RWPE1 (cell line): ENCODE results near the gene PSMD2.
A peak's percentile ranks its signal among the peaks of the same experiment; 100 is the strongest.

Source experiments
- CTCF ChIA-PET: fragments of 350-600 bp; sonication (Branson Sonifier 250); formaldehyde crosslinking; extraction: SDS; loops from one replicate; lab custom pipeline; 2021; lab: Yijun Ruan, JAX
- POLR2A ChIA-PET: fragments of 400-600 bp; formaldehyde crosslinking; extraction: SDS; loops from one replicate; lab custom pipeline; 2020; ENCODE audit warnings: antibody characterized with exemption; ENCODE audit not compliant: low non-redundant PET; lab: Yijun Ruan, JAX
- DNase-seq: peaks from one replicate; pipeline ENCODE4 v3.0.0; 2012; ENCODE audit warnings: low spot score
- H3K27ac ChIP-seq: fragments of 450-650 bp; 2 replicates; pipeline ENCODE4 v1.5.1; 2017
- TF ChIP-seq, protein P1 (sequence below): fragments of 450-650 bp; conservative IDR thresholded peaks from 2 replicates; pipeline ENCODE4 v1.5.1; 2017; ENCODE audit warnings: low read depth, mild to moderate bottlenecking

PSMD2 gene

DNA sequence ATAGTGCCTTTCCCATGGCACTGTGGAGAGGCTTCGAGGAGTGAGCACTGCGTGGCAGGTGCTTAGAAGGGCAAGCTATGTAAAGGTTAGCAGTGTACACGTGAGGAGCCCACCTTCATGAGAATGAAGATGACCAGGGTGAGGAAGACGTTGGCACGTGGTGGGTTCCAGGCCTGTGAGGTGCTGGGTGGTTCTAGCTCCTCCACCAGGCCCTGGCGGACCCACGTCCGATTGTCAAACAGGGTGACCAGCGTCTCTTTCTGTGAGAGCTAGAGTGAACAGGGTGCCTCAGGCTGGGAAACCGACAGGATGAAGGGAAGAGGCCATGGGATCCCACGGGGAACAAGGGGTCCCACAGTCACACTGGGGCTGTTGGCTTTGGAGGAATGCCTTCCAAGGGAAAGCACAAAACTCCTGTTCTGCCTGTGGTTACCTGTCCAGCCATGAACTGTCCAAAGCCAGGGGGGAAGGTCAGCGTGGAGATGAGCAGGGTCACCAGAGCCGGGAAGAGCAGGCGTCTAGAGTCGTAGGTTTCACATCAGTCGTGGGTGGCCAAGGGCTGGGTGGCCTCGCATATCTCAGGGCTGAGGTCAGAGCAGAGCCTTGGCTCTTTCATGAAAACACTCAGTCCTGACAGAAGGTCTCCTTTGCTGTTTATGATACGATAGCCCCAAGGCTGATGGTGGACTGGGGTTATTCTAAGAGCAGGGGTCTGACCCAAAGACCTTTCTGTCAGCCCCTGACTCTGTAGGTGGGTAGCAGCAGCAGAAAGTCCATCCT, 56.4 kb downstream of the PSMD2 start:
- POLR2A ChIA-PET, result no interaction called here
- CTCF ChIA-PET, result interaction anchor here (0.6 to 1.2 kb wide), 5 partner anchors 10 to 22 kb away, joined by 3 to 4 read pairs (median 3); partner anchors contain the start of gene FAM131A
- H3K27ac ChIP-seq, result peak overlapping the region; percentile 19; the same call in 1 of the 2 replicates
- TF ChIP-seq, protein P1, sequence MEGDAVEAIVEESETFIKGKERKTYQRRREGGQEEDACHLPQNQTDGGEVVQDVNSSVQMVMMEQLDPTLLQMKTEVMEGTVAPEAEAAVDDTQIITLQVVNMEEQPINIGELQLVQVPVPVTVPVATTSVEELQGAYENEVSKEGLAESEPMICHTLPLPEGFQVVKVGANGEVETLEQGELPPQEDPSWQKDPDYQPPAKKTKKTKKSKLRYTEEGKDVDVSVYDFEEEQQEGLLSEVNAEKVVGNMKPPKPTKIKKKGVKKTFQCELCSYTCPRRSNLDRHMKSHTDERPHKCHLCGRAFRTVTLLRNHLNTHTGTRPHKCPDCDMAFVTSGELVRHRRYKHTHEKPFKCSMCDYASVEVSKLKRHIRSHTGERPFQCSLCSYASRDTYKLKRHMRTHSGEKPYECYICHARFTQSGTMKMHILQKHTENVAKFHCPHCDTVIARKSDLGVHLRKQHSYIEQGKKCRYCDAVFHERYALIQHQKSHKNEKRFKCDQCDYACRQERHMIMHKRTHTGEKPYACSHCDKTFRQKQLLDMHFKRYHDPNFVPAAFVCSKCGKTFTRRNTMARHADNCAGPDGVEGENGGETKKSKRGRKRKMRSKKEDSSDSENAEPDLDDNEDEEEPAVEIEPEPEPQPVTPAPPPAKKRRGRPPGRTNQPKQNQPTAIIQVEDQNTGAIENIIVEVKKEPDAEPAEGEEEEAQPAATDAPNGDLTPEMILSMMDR, result no peak
- DNase-seq, result no peak

DNA sequence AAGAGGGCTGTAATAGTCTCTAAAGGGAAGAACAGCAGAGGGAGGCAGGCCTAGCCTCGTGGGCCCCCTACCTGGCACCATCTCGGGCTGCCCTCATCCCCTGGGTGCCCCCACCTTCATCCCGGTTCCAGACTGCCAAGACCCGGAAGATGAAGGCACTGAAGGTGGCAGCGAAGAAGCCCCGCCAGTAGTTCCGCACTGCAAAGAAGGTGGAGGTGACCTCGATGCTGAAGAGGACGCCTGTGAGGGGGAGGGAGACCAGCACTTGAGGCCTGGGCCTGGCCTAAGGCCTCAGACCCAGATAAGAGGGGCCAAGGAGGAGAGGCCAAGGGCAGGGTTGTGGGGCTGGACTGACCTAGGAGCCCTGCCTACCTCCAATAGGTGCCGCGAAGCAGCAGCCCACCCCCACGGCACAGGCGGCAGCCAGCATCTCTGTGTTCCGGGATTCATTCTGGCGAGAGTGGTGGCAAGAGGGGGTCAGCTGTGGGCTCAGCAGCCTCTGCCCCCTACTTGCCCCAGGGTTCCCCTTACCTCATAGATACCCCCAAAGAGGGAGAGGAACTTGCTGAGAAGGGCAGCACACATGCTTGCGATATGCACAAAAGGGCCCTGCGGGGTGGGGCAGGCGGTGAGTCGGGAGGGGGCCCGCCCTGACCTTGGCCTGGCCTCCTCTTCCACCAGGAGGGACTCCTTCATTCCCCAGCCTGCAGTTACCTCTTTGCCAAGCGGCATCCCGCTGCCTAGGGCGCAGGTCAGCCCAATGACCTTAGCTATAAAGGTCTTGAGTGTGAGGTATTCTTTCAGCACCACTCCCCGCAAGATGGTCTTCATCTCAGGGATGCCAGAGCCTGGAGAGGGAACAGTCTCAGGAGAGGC, 58.4 kb downstream of the PSMD2 start:
- POLR2A ChIA-PET, result no interaction called here

DNA sequence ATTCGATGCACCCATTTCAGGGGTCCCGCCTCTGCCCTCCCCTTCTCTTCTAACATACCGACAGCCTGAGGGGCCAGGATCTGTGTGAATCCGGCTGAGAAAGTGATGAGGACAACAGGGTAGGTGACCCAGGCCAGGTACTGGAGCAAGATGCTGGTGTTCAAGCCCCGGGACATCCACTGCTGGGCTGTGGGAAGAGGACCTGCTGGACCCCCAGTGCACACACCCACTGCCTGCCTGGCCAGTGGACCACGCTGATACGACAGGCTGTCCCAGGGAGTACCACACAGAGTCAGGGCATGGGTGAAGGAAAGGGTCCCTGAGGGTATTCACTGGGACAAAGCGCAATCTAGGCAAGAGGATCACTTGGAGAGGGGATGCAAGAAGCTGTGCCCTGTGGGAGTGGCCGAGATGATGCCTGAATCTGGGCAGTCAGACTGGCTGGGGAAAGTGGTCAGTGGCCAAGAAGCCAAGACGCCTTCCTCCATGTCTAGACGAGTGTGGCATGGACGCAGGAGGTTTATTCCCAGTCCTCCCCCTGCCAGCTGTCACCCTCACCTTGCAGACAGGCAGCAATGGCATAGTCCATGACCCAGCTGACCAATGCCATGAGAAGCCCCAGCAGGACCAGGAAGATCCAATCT, 59.2 kb downstream of the PSMD2 start:
- H3K27ac ChIP-seq, result no peak overlapping the region
- DNase-seq, result no peak
- POLR2A ChIA-PET, result interaction anchor here (0.6 kb wide), 1 partner anchor 15 kb away, joined by 7 read pairs; no protein-coding TSS in a partner anchor
- TF ChIP-seq, protein P1, result no peak
- CTCF ChIA-PET, result interaction anchor here (1.1 kb wide), 1 partner anchor 20 kb away, joined by 4 read pairs; no protein-coding TSS in a partner anchor

More for the DNA sequence above, 58.4 kb downstream of the PSMD2 start:
- no peak for DNase-seq
- CTCF ChIA-PET, result interaction anchor here (1.1 kb wide), 1 partner anchor 19 kb away, joined by 4 read pairs; no protein-coding TSS in a partner anchor
- no peak overlapping the region for H3K27ac ChIP-seq
- TF ChIP-seq, protein P1, result no peak
